Right atrium auricular region (tissue), 2 donors: Measurements from ENCODE around the gene PAXX. TPM values are rescaled to one million over a fixed set of nuclear protein-coding genes. Genes with fewer than 3 reads are reported as not detected.

Experiments used
- DNase-seq: peaks from one replicate; pipeline ENCODE4 v3.0.0-alpha.2; 2019; ENCODE audit warnings: low spot score
- H3K27ac ChIP-seq, 2 donors: fragments of 200-600 bp; sonication (generic); 1 replicate in 1 of 2; 2 replicates in 1 of 2; pipeline ENCODE4 v1.5.1; 2016 to 2019
- H3K27me3 ChIP-seq, 2 donors: fragments of 200-600 bp; sonication (generic); one replicate each; pipeline versions ENCODE4 v1.5.1 to v1.6.0; 2017 to 2019
- H3K36me3 ChIP-seq: fragments of 200-600 bp; sonication (generic); one replicate; pipeline ENCODE4 v1.5.1; 2016
- H3K4me1 ChIP-seq, 2 donors: fragments of 200-600 bp; sonication (generic); one replicate each; pipeline versions ENCODE4 v1.5.1 to v1.6.0; 2017 to 2019
- H3K4me3 ChIP-seq, 2 donors: fragments of 200-600 bp; sonication (generic); 1 replicate in 1 of 2; 2 replicates in 1 of 2; pipeline ENCODE4 v1.5.1; 2017 to 2019; ENCODE audit warnings: mild to moderate bottlenecking in 1 of 2, moderate library complexity in 1 of 2
- H3K9me3 ChIP-seq, 2 donors: fragments of 200-600 bp; sonication (generic); one replicate each; pipeline ENCODE4 v1.5.1; 2019
- total RNA-seq, 2 donors: library from RNA; depleted of rRNA; stranded (reverse); fragments of >200 nt; gene quantifications; one replicate each; pipeline ENCODE4 v1.1.0, GENCODE V29; 2016
- TF ChIP-seq, protein P1 (sequence below), 2 donors: fragments of 200-600 bp; sonication (generic); IDR thresholded peaks; one replicate each; pipeline ENCODE4 v1.5.1; 2019; ENCODE audit warnings: antibody characterized with exemption in 2 of 2

PAXX gene
- total RNA-seq, 2 donors from 2014 or later: 27.4 to 37.5 TPM

GRCh38 chr9:136963341-136963740 lies 28.9 kb upstream of the PAXX start:
- Histone ChIP-seq H3K27me3 (no peaks in the 10 kb centered on the region), H3K9me3 (no peaks in the 10 kb centered on the region), H3K4me3 (no peak overlapping the region), H3K4me1 (peaks cover 0 to 28% of the 10 kb centered on the region in 2 donors), H3K27ac (no peak overlapping the region), H3K36me3 (no peaks in the 10 kb centered on the region)
- no peak for DNase-seq
- TF ChIP-seq, protein P1, sequence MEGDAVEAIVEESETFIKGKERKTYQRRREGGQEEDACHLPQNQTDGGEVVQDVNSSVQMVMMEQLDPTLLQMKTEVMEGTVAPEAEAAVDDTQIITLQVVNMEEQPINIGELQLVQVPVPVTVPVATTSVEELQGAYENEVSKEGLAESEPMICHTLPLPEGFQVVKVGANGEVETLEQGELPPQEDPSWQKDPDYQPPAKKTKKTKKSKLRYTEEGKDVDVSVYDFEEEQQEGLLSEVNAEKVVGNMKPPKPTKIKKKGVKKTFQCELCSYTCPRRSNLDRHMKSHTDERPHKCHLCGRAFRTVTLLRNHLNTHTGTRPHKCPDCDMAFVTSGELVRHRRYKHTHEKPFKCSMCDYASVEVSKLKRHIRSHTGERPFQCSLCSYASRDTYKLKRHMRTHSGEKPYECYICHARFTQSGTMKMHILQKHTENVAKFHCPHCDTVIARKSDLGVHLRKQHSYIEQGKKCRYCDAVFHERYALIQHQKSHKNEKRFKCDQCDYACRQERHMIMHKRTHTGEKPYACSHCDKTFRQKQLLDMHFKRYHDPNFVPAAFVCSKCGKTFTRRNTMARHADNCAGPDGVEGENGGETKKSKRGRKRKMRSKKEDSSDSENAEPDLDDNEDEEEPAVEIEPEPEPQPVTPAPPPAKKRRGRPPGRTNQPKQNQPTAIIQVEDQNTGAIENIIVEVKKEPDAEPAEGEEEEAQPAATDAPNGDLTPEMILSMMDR (IDR thresholded peaks at IDR 0.05): no peak

DNA sequence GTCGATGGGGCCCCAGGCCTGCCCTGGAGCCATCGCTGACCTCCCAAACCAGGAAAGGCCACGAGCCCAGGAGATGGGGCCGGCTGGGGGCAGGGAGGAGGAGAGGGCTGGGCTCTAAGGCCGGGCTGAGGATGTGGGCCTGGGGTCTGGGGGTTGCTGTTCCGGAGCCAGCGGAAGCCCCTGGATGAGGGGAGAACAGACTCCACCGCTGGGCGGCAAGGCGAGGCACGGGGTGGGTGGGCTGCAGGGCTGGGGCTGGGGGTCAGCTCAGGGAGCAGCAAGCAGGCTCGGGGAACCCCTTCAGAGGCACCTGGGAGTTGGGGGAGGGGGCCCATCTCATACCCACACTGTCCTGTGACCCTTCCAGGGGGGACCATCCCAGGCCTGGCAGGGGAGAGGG lies 28.5 kb upstream of the PAXX start:
- H3K27ac ChIP-seq: no peak overlapping the region
- H3K4me1 ChIP-seq: peaks cover 0 to 28% of the 10 kb centered on the region in 2 donors
- TF ChIP-seq, protein P1 (IDR thresholded peaks at IDR 0.05): no peak
- H3K4me3 ChIP-seq: no peak overlapping the region
- no peaks in the 10 kb centered on the region for H3K9me3 ChIP-seq
- no peaks in the 10 kb centered on the region for H3K36me3 ChIP-seq
- no peak for DNase-seq
- H3K27me3 ChIP-seq: no peaks in the 10 kb centered on the region

GRCh38 chr9:136964171-136964689 lies 28.0 kb upstream of the PAXX start:
- H3K9me3 ChIP-seq: no peaks in the 10 kb centered on the region
- no peak overlapping the region for H3K27ac ChIP-seq
- peaks cover 0 to 28% of the 10 kb centered on the region in 2 donors for H3K4me1 ChIP-seq
- TF ChIP-seq, protein P1 (IDR thresholded peaks at IDR 0.05): no peak
- DNase-seq: no peak
- H3K27me3 ChIP-seq: no peaks in the 10 kb centered on the region
- H3K36me3 ChIP-seq: no peaks in the 10 kb centered on the region
- no peak overlapping the region for H3K4me3 ChIP-seq

- Histone ChIP-seq H3K4me3 (no peak overlapping the region), H3K27me3 (no peaks in the 10 kb centered on the region), H3K9me3 (no peaks in the 10 kb centered on the region), H3K27ac (no peak overlapping the region), H3K4me1 (peaks cover 0 to 28% of the 10 kb centered on the region in 2 donors), H3K36me3 (no peaks in the 10 kb centered on the region)
- TF ChIP-seq, protein P1 (IDR thresholded peaks at IDR 0.05): no peak
- DNase-seq: no peak
Observed at GRCh38 chr9:136964833-136965422, 27.3 kb upstream of the PAXX start.

- no peak overlapping the region for H3K4me3 ChIP-seq
- no peaks in the 10 kb centered on the region for H3K27me3 ChIP-seq
- H3K36me3 ChIP-seq: no peaks in the 10 kb centered on the region
- no peaks in the 10 kb centered on the region for H3K9me3 ChIP-seq
- H3K27ac ChIP-seq: no peak overlapping the region
- H3K4me1 ChIP-seq: peaks cover 0 to 27% of the 10 kb centered on the region in 2 donors
- TF ChIP-seq, protein P1 (IDR thresholded peaks at IDR 0.05): no peak
- no peak for DNase-seq
Observed at GRCh38 chr9:136965771-136966484, 26.3 kb upstream of the PAXX start.
